SKM-1 treated with dmso at 0.1 percent for 144 hours (cell line): ENCODE measurements around the gene TRIP6.
"Not testable (repeated sequence)": the region's sequence is repeated elsewhere in the genome, so short reads cannot be mapped to it uniquely, and the experiment has no call there.

Experiments used
- DNase-seq: peaks from one replicate; lab custom pipeline; 2025; ENCODE audit not compliant: unreplicated experiment; lab: John Stamatoyannopoulos, UW

Gene TRIP6

DNA sequence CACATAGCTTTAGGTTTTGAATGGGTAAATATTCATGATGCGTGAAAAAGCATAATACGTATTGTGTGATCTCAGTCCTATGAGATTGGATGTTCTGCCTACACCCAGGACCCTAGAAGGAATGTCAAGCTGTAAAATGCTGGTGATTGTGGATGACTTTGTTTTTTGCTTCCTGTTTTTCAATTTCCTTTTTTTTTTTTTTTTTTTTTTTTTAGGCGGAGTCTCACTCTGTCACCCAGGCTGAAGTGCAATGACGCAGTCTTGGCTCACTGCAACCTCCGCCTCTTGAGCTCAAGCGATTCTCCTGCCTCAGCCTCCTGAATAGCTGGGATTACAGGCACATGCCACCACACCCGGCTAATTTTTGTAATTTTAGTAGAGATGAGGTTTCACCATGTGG is 43.3 kb downstream of the TRIP6 start:
- DNase-seq, result peak; percentile 35

DNA sequence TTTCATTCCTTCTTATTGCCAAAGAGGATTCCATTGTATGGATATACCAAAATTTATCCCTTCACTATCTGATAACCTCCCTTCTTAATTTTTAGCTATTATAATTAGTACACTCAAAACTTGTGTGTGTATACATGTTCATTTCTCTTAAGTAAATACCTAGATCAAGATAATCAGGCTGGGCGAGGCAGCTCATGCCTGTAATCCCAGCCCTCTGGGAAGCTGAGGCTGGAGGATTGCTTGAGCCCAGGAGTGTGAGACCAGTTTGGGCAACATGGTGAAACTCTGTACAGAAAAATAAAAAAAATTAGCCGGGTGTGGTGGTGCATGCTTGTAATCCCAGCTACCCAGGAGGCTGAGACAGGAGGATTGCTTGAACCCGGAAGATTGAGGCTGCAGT is 44.3 kb downstream of the TRIP6 start:
- DNase-seq, result no peak

DNA sequence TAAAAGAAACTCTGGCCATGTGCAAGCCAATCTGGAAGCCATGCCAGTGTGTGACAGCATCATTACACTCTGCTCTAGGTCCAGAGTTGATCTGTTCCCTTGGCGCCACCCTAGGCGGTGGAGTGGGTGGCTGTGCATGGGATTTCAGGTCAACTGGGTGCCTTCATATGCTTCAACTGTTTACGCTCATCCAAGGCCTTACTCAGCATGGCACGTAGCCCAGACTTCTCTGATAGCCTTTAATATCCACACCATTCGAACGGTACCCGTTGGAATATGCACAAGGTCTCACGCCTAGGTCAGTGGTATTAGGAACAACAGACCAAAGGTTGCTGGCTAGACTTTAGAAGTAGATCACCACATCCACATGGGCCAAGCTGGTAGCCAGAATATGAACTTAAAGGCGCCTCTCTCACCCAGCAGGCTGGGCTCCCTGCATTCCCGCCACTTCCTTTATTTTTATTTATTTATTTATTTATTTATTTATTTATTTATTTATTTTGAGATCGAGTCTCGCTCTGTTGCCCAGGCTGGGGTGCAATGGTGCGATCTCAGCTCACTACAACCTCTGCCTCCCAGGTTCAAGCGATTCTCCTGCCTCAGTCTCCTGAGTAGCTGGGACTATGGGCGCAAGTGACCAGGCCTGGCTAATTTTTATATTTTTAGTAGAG is 47.2 kb downstream of the TRIP6 start:
- DNase-seq, result no peak

DNA sequence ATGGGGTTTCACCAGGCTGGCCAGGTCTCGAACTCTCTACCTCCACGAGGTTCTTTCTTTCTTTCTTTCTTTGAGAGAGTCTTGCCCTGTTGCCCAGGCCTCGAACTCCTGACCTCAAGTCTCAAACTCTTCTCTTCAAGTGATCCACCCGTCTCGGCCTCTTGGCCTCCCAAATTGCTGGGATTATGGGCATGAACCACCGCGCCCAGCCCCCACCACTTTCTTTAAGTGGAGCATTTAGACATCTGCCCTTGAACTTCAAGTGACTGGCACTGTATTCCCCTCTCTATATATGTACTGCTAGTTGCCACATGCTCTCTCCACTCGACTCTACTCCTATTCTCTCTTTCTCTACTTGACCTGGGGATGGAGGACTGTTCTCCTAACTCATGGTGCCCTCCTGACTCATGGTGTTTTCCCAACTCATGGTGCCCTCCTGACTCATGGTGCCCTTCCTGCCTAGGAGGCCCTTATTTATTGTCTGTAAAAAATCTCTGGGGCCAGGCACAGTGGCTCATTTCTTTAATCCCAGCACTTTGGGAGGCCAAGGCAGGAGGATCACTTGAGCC is 47.8 kb downstream of the TRIP6 start:
- DNase-seq, result no peak

DNA sequence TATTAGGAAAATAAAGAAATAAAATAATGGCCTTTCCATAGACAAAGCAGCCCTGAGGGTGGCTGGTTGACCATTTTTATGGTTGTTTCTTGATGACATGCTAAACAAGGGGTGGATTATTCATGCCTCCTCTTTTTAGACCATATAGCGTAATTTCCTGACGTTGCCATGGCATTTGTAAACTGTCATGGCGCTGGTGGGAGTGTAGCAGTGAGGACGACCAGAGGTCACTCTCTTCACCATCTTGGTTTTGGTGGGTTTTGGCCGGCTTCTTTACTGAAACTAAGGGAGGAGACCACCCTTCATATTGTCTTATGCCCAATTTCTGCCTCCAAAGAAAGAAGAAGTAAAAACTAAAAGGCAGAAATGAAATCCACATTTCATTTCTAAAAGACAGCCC is 52.1 kb downstream of the TRIP6 start:
- not testable (repeated sequence) for DNase-seq

DNA sequence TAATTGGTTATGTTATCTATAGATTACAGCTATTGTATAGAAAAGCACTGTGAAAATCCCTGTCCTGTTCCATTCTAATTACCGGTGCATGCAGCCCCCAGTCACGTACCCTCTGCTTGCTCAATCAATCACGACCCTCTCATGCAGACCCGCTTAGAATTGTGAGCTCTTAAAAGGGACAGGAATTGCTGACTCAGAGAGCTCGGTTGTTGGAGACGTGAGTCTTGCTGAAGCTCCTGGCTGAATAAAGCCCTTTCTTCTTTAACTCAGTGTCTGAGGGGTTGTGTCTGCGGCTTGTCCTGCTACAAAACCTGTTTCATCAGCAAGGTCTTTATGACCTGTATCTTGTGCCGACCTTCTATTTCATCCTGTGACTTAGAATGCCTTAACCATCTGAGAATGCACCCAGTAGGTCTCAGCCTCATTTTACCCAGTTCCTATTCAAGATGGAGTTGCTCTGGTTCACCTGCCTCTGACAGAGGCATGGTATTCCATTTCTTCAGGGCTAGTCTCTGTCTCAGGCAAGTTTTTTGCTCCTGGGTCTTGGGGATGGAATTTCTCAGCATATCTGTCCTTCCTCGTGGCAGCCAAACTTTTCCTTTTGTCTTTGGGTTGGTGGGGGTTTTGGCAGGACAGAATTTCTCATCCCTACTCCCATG is 52.7 kb downstream of the TRIP6 start:
- not testable (repeated sequence) for DNase-seq

DNA sequence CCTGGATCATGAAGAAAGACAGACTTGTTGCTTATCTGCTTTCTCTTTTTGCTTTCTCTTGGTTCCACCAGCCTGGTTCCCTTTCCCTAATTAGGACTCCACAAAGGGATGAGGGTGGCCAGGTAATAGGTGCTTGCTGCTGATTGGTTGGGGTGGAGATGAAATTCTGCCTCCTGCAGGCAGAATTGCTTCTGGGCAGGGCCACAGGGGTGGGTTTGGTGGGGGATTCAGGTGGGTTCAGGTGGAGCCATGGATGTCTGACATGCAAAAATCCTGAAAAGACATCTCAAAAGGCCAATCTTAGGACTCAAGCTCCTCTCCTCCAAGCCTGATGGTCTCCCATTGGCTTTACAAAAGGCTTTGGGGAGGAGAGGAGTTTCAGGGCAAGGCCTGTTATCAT is 53.9 kb downstream of the TRIP6 start:
- no peak for DNase-seq
